NCI-H524 (cell line): ENCODE measurements around the gene AFF3.
A peak's percentile ranks its signal among the peaks of the same experiment; 100 is the strongest.
"Not testable (repeated sequence)": the region's sequence is repeated elsewhere in the genome, so short reads cannot be mapped to it uniquely, and the experiment has no call there.

Experiments
- DNase-seq, 2 experiments: peaks; one replicate each; lab custom pipeline; 2025; lab: John Stamatoyannopoulos, UW

The AFF3 gene

DNA sequence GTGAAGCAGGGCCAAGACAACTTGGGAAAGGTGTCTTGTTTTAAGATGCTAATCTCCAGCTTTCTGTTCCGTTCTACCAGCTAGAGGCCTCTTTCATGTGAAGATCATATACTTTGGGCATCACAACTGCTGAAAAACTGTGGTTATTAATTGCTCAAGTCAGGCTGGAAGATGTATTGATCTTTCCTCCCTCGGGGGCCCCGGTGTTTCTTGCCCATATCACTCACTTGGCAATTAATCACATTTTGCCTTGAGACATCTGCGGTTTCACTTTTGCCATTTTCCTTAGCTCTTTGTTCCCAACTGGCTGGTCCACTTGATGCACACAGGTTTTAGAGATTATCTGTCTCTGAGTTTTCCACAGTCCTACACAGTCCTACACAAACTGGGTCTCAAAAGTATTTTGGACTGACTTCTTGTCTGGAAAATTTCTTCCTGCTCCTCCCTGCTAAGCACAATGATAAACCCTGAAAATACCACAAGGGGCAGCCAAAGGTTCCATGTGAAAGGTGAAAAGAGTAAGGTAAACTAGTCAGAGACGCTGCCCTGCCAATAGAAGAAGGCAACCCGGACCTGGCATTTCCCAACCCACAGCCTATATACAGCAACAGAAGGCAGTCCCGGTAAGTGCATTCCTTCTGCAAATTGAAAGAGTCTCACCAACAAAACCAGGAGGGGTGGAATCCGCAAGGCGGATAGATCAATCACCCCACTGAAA is 181.0 kb downstream of the AFF3 start:
- no peak for DNase-seq

- DNase-seq, result no peak
Observed at GRCh38 chr2:99960790-99961189, 181.6 kb downstream of the AFF3 start.

GRCh38 chr2:99960291-99960690 is 182.1 kb downstream of the AFF3 start:
- no peak for DNase-seq

DNA sequence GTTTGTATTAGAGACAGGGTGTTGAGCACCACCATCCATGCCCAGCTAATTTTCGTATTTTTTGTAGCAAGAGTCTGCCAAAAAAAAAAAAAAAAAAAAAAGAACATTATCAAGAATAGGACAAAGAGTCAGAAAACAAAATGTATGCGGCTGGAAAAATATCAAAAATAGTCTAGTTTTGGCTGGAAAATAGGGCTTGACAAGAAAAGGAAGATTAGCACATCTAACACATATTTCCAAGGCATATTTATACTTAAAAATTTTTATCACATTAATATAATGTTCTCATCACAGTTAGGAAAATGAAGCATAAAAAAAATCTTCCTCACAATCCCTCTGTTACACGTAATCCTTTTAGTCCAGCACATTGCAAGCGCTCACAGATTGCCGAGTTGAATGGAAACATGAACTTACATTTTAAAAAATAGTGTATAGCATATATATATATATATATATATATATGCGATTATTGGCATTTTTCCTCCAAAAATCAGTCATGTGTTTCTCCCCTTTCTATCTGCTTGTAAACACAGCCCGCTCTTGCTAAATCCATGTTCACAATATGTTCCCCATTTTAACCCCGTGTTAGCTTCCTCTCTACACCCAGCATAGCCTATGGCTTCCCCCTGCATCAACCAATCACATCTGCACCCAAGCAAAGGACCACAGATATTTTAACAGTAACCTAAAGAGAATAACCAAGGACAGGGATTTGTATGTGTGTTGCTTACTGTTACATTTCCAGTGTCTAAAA is 183.0 kb downstream of the AFF3 start:
- no peak for DNase-seq

DNA sequence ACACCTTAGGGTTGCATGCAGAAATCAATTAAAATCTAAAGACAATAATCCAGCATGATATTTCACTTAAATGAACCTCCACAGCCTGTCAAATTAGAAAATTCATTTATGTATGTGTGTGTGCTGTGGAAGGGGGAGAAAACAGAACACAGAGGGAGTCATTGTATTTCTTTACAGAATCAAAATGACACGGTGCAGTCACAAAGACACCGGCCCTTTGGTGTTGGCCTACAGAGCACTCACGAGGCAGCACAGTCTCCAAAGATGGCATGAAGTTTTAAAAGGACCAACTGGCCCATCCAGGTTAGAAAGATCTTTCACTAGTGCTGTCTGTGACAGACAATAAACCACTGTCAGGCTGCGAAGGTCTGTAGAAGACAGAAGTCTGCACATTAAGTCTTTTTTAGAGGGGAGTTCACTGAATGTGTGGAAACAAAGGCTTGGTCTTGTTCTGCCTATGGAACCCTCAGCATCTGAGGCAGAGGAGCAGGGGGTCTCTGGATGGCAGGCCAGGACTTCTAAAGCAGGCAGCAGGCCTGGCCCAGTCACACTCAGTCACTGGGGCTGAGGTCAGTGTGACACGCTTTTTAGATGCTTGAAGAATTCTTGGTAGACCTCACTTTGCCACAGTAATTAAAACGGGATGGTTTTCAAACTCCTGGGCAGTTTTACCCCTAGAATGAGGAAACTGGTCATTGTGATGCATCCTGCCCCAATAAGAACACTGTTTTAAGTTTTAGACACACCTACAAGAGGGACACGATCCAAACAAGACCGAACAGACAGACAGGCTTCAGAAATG is 184.9 kb downstream of the AFF3 start:
- DNase-seq, result no peak

DNA sequence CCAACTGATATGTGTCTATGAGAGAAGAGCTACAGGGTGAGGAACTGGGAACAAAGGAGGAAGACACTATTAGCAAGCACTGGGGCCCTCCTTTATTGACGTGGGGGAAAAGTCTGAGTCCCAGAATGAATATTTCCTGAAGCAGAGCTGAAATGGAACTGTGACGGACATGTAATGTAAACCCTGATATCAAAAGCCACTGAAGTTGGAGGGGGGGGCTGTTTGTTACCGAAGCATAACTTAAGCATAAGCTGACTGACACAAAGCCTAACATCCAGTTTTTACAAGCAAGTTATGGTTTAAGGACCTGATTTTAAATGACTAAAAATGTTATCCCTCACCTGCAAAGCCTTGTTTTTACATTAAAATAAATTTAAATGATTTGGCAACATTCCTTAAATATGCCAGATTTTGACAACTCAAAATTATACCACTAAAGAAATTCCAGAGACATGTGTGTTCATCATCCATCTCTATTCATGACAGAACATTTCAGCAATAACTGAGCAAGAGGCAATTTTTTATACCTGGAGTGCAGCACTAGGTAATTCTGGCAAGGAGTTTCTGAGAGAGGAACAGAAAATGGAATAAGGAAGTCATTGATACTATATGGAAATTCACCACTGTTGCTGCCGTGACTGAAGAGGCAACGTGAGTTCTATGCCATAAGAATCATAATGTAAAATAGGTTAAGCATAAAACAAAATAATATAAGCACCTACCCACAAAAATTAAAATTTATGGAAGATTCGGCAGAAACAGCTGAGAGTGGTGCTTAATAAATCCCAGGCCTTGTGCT is 186.0 kb downstream of the AFF3 start:
- no peak for DNase-seq

DNA sequence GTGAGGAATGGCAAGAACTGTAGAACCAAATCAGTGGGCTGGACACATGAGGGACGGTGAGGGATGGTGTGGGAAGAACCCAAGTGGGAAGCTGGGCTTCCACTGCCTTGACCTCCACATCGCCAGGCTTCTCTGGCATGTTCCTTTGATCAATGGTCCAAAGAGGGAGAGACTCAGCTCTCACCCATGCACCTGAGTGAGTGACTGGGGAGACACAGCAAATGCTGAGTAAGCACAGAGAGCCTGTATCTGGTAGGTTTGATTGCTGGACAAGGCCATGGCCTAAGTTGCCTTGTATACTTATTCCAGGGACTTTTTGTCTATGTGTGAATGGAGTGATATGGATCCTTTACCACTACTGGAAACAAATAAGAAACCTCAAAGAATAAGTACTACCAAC is 188.6 kb downstream of the AFF3 start:
- no peak for DNase-seq

- no peak for DNase-seq
Observed at GRCh38 chr2:99949963-99950362, 192.4 kb downstream of the AFF3 start.

GRCh38 chr2:99949530-99949929 is 192.9 kb downstream of the AFF3 start:
- DNase-seq, result no peak

GRCh38 chr2:99948010-99948409 is 194.4 kb downstream of the AFF3 start:
- no peak for DNase-seq

DNA sequence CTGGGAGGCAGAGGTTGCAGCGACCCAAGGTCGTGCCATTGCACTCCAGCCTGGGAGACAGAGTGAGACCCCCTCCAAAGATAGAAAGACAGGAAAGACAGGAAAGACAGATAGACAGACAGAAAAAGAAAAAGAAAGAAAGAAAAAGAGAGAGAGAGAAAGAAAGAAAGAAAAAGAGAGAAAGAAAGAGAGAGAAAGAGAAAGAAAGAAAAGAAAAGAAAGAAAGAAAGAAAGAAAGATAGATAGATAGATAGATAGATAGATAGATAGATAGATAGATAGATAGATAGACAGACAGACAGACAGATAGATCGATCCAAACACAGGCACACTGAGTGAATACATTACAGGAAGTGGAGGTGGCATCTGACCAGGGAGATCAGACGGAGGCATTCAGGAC is 195.0 kb downstream of the AFF3 start:
- DNase-seq, result not testable (repeated sequence)

DNA sequence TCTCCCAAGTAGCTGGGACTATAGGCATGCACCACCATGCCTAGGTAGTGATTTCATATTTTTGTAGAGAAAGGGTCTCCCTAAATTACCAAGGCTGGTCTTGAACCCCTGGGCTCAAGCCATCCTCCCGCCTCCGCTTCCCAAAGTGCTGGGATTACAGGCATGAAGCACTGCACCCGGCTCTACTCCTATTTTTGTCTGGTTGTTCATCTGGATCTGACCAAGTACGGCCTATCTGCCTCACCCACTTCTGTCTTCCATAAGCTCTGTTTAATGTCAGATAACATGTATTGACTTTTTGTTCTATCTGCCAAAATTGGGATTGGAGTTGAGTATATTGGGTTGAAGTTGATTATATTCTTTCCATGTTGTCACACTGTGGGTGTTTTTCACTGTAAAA is 198.4 kb downstream of the AFF3 start:
- DNase-seq, result no peak

DNA sequence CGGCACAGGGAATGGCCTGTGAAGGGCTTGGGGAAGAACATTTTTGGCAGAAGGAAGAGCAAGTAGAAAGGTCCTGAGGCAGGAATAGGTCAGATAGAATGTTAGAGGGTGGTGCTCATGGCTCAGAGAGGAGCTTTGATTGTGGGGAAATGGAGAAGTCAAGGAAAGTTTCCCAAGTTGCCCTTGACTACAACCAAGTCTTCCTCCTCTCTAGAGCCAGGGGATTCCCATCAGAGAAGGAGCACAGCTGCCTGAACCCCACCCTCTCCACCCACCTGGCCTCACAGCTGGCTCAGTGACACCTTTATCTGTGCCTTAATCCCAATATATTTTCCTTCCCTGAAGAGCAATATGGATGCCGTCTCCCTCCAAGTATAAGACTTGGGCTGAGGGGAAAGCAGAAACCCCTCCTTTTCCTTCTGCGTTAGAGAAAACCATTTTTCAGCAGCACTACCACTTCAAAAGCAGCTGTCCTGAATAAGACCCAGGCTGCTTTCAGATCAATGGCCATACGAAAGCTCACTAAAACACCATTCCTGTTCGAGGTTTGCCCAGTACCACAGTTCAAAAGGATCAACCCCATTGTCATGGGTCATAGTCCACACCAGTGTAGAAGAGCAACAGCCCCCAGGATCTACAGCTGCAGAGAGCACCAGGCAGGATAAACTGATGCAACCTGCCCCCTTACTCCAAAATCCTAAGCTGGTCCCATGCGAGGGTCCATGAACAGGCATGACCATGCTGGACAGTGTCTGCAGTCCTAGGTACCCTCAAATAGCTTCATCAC is 199.6 kb downstream of the AFF3 start:
- no peak for DNase-seq

GRCh38 chr2:99940963-99941362 is 201.4 kb downstream of the AFF3 start:
- no peak for DNase-seq

GRCh38 chr2:99939135-99939534 is 203.3 kb downstream of the AFF3 start:
- DNase-seq, result no peak

DNA sequence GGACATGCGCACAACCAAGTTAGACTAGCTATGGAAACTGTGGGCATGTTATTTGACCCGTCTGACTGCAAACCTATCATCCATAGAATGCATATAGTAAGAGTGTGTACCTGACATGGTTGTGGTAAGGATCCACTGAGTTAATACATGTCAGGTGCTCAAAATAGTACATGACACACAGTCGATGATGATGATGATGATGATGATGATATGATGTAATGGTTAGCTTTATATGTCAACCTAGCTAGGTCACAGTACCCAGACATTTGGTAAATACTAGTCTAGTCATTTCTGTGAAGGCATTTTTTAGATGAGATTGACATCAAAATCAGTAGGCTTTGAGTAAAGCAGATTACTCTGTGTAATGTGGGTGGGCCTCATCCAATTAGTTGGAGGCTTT is 204.1 kb downstream of the AFF3 start:
- DNase-seq, result no peak

GRCh38 chr2:99936065-99936464 is 206.3 kb downstream of the AFF3 start:
- peak; percentile 7 to 15 for DNase-seq

DNA sequence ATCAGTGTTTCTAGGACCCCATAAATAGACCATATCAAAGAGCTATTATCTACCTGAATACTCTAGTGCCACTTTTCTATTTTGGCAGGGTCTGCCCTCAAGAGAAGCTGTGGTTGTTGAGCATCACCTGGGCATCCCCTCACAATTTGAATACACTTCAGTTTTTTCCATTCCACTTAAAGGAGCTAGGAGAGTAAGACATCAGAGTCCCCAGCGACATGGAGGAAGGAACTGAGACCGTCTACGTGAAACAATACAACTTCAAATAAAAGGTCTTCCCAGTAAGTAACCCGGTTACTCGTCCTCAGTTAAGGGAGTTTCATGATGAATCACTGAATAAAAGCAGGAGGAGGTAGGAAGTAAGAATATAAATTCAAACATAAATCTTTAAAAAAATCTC is 206.7 kb downstream of the AFF3 start:
- DNase-seq, result no peak

GRCh38 chr2:99933894-99934650 is 208.3 kb downstream of the AFF3 start:
- DNase-seq, result no peak

DNA sequence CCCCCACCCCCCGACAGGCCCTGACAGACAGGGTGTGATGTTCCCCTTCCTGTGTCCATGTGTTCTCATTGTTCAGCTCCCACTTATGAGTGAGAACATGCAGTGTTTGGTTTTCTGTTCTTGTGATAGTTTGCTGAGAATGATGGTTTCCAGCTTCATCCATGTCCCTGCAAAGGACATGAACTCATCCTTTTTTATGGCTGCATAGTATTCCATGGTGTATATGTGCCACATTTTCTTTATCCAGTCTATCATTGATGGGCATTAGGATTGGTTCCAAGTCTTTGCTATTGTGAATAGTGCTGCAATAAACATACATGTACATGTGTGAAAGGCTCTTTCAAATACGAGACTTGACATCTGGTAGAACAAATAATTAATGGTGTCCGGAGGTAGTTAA is 208.9 kb downstream of the AFF3 start:
- DNase-seq, result not testable (repeated sequence)
